ENCODE measurements around the gene DTNA.
"Not testable (repeated sequence)": the region's sequence is repeated elsewhere in the genome, so short reads cannot be mapped to it uniquely, and the experiment has no call there.

DNA sequence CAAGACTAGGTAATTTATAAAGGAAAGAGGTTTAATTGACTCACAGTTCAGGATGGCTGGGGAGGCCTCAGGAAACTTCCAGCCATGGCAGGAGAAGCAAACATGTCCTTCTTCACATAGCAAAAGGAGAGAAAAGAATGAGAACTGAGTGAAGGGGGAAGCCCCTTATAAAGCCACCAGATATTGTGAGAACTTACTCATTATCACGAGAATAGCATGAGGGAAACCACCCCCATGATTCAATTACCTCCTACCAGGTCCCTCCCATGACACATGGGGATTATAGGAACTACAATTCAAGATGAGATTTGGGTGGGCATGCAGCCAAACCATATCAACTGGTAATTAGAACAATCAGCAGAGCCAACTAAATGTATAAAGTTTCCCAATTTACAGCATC is 196.9 kb downstream of the DTNA start:
- TF ChIP-seq, protein P1, sequence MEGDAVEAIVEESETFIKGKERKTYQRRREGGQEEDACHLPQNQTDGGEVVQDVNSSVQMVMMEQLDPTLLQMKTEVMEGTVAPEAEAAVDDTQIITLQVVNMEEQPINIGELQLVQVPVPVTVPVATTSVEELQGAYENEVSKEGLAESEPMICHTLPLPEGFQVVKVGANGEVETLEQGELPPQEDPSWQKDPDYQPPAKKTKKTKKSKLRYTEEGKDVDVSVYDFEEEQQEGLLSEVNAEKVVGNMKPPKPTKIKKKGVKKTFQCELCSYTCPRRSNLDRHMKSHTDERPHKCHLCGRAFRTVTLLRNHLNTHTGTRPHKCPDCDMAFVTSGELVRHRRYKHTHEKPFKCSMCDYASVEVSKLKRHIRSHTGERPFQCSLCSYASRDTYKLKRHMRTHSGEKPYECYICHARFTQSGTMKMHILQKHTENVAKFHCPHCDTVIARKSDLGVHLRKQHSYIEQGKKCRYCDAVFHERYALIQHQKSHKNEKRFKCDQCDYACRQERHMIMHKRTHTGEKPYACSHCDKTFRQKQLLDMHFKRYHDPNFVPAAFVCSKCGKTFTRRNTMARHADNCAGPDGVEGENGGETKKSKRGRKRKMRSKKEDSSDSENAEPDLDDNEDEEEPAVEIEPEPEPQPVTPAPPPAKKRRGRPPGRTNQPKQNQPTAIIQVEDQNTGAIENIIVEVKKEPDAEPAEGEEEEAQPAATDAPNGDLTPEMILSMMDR (IDR thresholded peaks at IDR 0.05) = not testable (repeated sequence)
- TF ChIP-seq REST (IDR thresholded peaks at IDR 0.05; ENCODE audit: insufficient read depth in 1 of 2, low read depth in 2 of 2, low read length in 1 of 2); SIN3A (IDR thresholded peaks at IDR 0.05; ENCODE audit: borderline replicate concordance, insufficient read depth, low read depth, low read length): not testable (repeated sequence)

Measured in Panc1 (cell line).